Aorta (tissue), 5 donors: ENCODE results near the gene ZFP91. TPM values are rescaled to one million over a fixed set of nuclear protein-coding genes. Genes with fewer than 3 reads are reported as not detected.
A peak's percentile ranks its signal among the peaks of the same experiment; 100 is the strongest.

Experiments
- ATAC-seq: fragments of 200-7000 bp; cut with Tn5 transposase; one replicate; pipeline ENCODE4 v1.9.1; 2022; ENCODE audit warnings: moderate library complexity; ENCODE audit not compliant: low FRiP score
- DNase-seq, 2 donors: peaks; one replicate each; pipeline ENCODE4 v3.0.0-alpha.2; 2020
- H3K27ac ChIP-seq, 2 donors: one replicate each; pipeline ENCODE4 v1.5.1; 2013; ENCODE audit warnings: low read length in 2 of 2, mild to moderate bottlenecking in 2 of 2, moderate library complexity in 2 of 2, control low read depth in 1 of 2, inconsistent platforms in 1 of 2, low read depth in 1 of 2
- H3K27me3 ChIP-seq, 2 donors: one replicate each; pipeline ENCODE4 v1.6.1; 2013; ENCODE audit warnings: control low read depth in 1 of 2, low read length in 1 of 2, mild to moderate bottlenecking in 1 of 2, moderate library complexity in 1 of 2; ENCODE audit not compliant: insufficient read depth in 2 of 2, control insufficient read depth in 1 of 2
- H3K36me3 ChIP-seq, 2 donors: one replicate each; pipeline ENCODE4 v1.6.1; 2013; ENCODE audit warnings: control low read depth in 1 of 2, low read length in 1 of 2, mild to moderate bottlenecking in 1 of 2; ENCODE audit not compliant: insufficient read depth in 2 of 2, control insufficient read depth in 1 of 2
- H3K4me1 ChIP-seq, 2 donors: one replicate each; pipeline ENCODE4 v1.6.1; 2013; ENCODE audit warnings: low read length in 2 of 2, control low read depth in 1 of 2, mild to moderate bottlenecking in 1 of 2, moderate library complexity in 1 of 2; ENCODE audit not compliant: insufficient read depth in 2 of 2, control insufficient read depth in 1 of 2
- H3K4me3 ChIP-seq, 2 donors: one replicate each; pipeline ENCODE4 v1.5.1; 2013; ENCODE audit warnings: low read length in 2 of 2, control low read depth in 1 of 2, mild to moderate bottlenecking in 1 of 2
- H3K9me3 ChIP-seq: one replicate; pipeline ENCODE4 v1.6.1; 2013; ENCODE audit warnings: mild to moderate bottlenecking, low read length; ENCODE audit not compliant: control insufficient read depth
- WGBS, 2 donors: extraction: QIAGEN DNeasy Blood & Tissue Kit; methylation state at CpG; one replicate each; pipeline ENCODE4 v1.1.7; 2013; 5-methylcytosine and 5-hydroxymethylcytosine counted together
- intact Hi-C, 2 donors: fragments of 100-400 bp; cut with DNase I; formaldehyde crosslinking; loops; one replicate each; pipeline versions ENCODE4 v1.14.2 to v1.15.0; 2022
- polyA plus RNA-seq, 2 donors: library from polyadenylated mRNA; stranded (reverse); fragments of 200-250 nt; gene quantifications; one replicate each; pipeline ENCODE4 v1.2.3, GENCODE V29; 2013
- total RNA-seq, 2 donors: library from RNA; stranded (reverse); fragmentation: NEBNext Ultra II Directional; extraction: Animal tissue kit (Norgen Biotek cat#: 25700); gene quantifications; one replicate each; pipeline ENCODE4 v1.2.1, GENCODE V29; 2021
- donor health status: healthy with polysubstance abuse.
- donor health status: Bipolar disorder and iron deficiency.
- donor health status: DM: no; HTN: no; CAD: no.
- donor health status: DM: no; HTN: no; CAD: no.
- donor health status: DM: yes; HTN: yes; CAD: no.

ZFP91 gene
- total and polyA plus RNA-seq, 4 donors: 20.3 to 57.1 (median 44.7) TPM

DNA sequence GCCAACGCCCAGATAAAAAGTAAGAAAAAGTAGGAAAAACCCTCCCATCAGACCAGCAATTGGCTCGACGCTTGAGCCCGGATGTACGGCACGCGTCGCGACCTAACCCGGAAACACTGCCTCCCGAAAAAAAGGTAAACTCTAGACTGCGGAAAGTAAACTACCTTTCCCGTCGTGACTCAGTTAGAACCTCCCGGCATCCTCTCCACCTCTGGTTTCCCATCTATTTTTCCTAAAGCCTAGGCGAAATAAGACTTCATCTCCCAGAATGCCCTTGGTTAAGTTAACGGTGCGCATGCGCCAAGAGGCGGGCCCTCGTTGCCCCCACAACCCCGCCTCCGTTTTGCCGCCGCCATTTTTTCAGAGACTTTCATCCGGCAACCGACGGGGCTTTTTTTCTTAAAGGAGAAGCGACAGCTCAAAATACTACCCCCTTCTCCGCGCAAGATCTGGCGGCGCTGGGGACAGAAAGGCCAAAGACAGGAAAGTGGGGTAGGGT, 678 bp upstream of the ZFP91 start:
- peaks cover 4 to 16% of the 10 kb centered on the region in 2 donors for H3K4me1 ChIP-seq
- H3K4me3 ChIP-seq: peak overlapping the region; percentile 67 to 85
- no peaks in the 10 kb centered on the region for H3K27me3 ChIP-seq
- 0 to 1% methylated on average over 33 of the region's 33 CpGs for WGBS, 2 donors
- intact Hi-C loops: loop anchor here (10.0 kb wide), 2 partner anchors 567 to 913 kb away; partner anchors contain the start of genes FAM111A (in 1 of the 2) and ZDHHC5 (in 1 of the 2)
- peak overlapping the region; percentile 95 to 97 for H3K27ac ChIP-seq
- ATAC-seq: peak; percentile 92
- no peaks in the 10 kb centered on the region for H3K36me3 ChIP-seq
- no peaks in the 10 kb centered on the region for H3K9me3 ChIP-seq
- DNase-seq: peak; percentile 97

- DNase-seq: peak; percentile 96 to 98
- H3K36me3 ChIP-seq: no peaks in the 10 kb centered on the region
- peak overlapping the region; percentile 97 to 100 for H3K27ac ChIP-seq
- no peaks in the 10 kb centered on the region for H3K9me3 ChIP-seq
- WGBS, 2 donors: 0 to 1% methylated on average over 60 to 78 of the region's 78 CpGs
- H3K27me3 ChIP-seq: no peaks in the 10 kb centered on the region
- H3K4me3 ChIP-seq: peak overlapping the region; percentile 97 to 98
- peak; percentile 87 for ATAC-seq
- H3K4me1 ChIP-seq: peaks cover 4 to 16% of the 10 kb centered on the region in 2 donors
- intact Hi-C loops: loop anchor here (10.0 kb wide), 2 partner anchors 565 to 915 kb away; partner anchors contain the start of genes FAM111A (in 1 of the 2) and ZDHHC5 (in 1 of the 2)
Measured at GRCh38 chr11:58579192-58580129, 598 bp downstream of the ZFP91 start.

DNA sequence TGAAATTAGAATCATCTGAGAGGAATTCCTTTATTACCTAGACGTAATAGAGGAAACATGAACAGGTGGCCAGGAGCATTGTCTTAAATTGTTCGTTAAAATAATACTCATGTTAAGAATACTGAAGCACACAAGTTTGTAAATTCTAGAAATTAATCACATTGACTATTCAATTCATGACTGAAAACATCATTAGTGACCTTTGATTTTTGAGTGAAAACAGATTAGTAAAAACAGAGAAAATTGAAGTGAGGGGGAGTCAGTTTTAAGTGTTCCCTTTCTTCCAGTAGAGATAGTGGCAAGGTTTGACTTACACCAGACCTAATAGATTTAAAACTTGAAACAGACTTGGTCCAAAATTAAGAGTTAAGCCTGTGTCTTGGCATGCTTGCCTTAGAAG, 1.4 kb downstream of the ZFP91 start:
- ATAC-seq: no peak
- no peaks in the 10 kb centered on the region for H3K36me3 ChIP-seq
- no peaks in the 10 kb centered on the region for H3K9me3 ChIP-seq
- H3K4me3 ChIP-seq: peak overlapping the region; percentile 97 to 98
- DNase-seq: no peak
- no peaks in the 10 kb centered on the region for H3K27me3 ChIP-seq
- intact Hi-C loops: no loop called here
- WGBS, 2 donors: 9% methylated on average over 2 of the region's 2 CpGs
- H3K4me1 ChIP-seq: peaks cover 3 to 10% of the 10 kb centered on the region in 2 donors
- no peak overlapping the region for H3K27ac ChIP-seq

DNA sequence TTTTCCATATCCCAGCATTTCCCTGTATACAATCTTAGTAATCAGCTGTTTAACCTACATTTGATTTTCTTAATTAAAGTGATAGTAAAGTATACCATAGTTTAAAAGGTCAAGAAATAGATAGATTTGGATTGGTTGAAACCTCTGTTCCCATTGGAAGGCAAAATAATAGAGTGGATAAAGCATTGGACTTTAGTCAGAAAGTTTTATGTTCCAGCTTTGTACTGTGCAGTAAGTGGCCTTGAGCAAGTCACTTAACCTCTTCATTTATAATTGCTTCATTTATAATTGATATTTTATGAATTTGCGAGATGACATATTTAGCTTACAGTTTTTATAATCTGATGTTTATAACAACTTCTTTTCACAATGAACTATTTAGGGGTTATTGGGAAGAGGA, 3.6 kb downstream of the ZFP91 start:
- no peak for DNase-seq
- H3K27me3 ChIP-seq: no peaks in the 10 kb centered on the region
- no peaks in the 10 kb centered on the region for H3K9me3 ChIP-seq
- no peak overlapping the region for H3K27ac ChIP-seq
- no peak overlapping the region for H3K4me3 ChIP-seq
- intact Hi-C loops: no loop called here
- H3K36me3 ChIP-seq: no peaks in the 10 kb centered on the region
- 91 to 96% methylated on average over 1 of the region's 1 CpG for WGBS, 2 donors
- ATAC-seq: no peak
- no peaks in the 10 kb centered on the region for H3K4me1 ChIP-seq

DNA sequence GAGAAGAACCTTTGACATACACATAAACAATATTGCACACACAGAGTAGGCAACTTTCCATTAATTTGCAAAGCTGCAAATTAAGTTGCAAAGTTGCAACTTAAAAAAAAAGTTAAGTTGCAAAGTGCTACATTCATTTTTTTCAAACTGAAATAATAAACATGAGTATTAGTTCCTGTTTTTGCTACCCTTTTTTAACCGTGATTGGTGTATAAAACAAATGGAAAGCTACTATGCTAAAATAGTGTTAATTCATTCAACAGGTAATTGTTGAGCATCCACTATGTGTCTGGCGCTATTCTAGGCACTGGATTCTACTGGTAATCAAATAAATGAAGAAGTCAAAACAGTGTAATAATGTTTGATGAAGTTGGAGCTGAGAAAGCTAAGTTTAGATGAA, 8.1 kb downstream of the ZFP91 start:
- Histone ChIP-seq H3K9me3 (no peaks in the 10 kb centered on the region), H3K4me1 (no peaks in the 10 kb centered on the region), H3K27ac (no peak overlapping the region), H3K27me3 (no peaks in the 10 kb centered on the region), H3K36me3 (no peaks in the 10 kb centered on the region), H3K4me3 (no peak overlapping the region)
- 89 to 90% methylated on average over 2 of the region's 2 CpGs for WGBS, 2 donors
- intact Hi-C loops: no loop called here
- DNase-seq (no peak), ATAC-seq (no peak)

DNA sequence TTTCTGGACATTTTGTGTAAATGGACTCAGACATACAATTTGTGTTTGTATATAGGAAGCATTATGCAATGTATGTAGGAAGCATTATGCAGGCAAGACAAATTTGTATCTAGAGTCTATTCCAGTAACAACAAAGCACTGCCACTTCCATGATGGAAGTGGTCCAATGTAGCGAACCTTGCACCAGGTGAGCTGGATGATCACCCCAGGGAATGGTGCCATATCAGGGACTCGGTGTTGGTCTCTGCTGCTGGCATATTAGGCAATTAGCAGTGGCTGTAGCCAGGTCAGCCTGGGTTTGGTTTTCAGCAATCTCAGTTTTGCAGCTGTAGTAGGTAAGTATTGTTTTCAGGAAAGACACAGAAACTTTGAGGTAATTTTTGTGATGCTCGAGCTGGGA, 12.8 kb downstream of the ZFP91 start:
- ATAC-seq: no peak
- 96 to 97% methylated on average over 3 of the region's 3 CpGs for WGBS, 2 donors
- H3K27me3 ChIP-seq: no peaks in the 10 kb centered on the region

DNA sequence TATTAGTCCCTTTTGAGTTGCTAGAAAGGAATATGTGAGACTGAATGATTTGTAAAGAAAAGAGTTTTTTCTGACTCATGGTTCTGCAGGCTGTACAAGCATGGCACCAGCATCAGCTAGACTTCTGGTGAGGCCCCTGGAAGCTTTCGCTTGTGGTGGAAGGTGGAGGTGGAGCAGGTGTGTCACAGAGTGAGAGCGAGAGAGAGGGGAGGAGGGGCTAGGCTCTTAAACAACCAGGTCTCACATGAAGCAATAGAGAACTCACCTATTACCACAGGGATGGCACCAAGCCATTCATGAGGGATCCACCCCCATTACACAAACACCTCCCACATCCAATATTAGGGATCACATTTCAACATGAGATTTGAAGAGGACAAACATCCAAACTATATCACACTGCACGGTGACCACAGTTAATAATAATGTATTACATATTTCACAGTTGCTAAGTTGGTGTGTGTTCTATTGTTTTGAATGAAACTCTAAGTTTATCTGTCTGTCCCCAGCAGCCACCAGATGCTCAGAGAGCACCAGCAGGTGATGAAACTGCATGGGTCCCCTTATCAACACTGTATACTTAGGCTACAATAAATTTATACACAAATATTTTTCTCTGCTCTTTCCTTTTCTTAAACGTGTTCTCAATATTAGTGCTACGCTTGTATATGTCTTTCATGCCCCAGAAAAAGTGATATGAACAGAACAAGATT, 14.1 kb downstream of the ZFP91 start:
- no peaks in the 10 kb centered on the region for H3K9me3 ChIP-seq
- 86 to 91% methylated on average over 5 of the region's 5 CpGs for WGBS, 2 donors
- H3K27me3 ChIP-seq: no peaks in the 10 kb centered on the region
- no peaks in the 10 kb centered on the region for H3K4me1 ChIP-seq
- H3K4me3 ChIP-seq: no peak overlapping the region
- no peak overlapping the region for H3K27ac ChIP-seq
- no peak for DNase-seq
- ATAC-seq: no peak
- intact Hi-C loops: no loop called here
- no peaks in the 10 kb centered on the region for H3K36me3 ChIP-seq

More for the DNA sequence above, 12.8 kb downstream of the ZFP91 start:
- Histone ChIP-seq H3K36me3 (no peaks in the 10 kb centered on the region), H3K27ac (no peak overlapping the region), H3K4me3 (no peak overlapping the region), H3K9me3 (no peaks in the 10 kb centered on the region), H3K4me1 (no peaks in the 10 kb centered on the region)
- no peak for DNase-seq
- intact Hi-C loops: no loop called here

GRCh38 chr11:58594826-58595225, 16.0 kb downstream of the ZFP91 start:
- no peak overlapping the region for H3K27ac ChIP-seq
- no peak overlapping the region for H3K4me3 ChIP-seq
- H3K27me3 ChIP-seq: no peaks in the 10 kb centered on the region
- 82 to 85% methylated on average over 4 of the region's 4 CpGs for WGBS, 2 donors
- intact Hi-C loops: no loop called here
- no peaks in the 10 kb centered on the region for H3K4me1 ChIP-seq
- DNase-seq (no peak), ATAC-seq (no peak)
- H3K36me3 ChIP-seq: no peaks in the 10 kb centered on the region
- H3K9me3 ChIP-seq: no peaks in the 10 kb centered on the region
